ENCODE data around the gene ADSS1. TPM values are rescaled to one million over a fixed set of nuclear protein-coding genes. Genes with fewer than 3 reads are reported as not detected.
A peak's percentile ranks its signal among the peaks of the same experiment; 100 is the strongest.
"Not testable (repeated sequence)": the region's sequence is repeated elsewhere in the genome, so short reads cannot be mapped to it uniquely, and the experiment has no call there.

Gene ADSS1
- total and polyA plus RNA-seq, 3 experiments from 2014 or later: 1.4 to 1.6 (median 1.5) TPM

- H3K27me3 Mint-ChIP-seq: no peaks in the 10 kb centered on the region
- H3K27ac ChIP-seq (ENCODE audit: low read depth, low read length): no peak overlapping the region
- H3K4me3 Mint-ChIP-seq: peak overlapping the region in 2 of 7 donors; percentile 6 to 15
- no peak for DNase-seq
- no peak overlapping the region for H3K4me3 ChIP-seq (ENCODE audit: low read length)
- H3K4me1 ChIP-seq (ENCODE audit: insufficient read depth, low read length): no peaks in the 10 kb centered on the region
- H3K9me3 ChIP-seq (ENCODE audit: low read length): no peaks in the 10 kb centered on the region
- H3K9me3 Mint-ChIP-seq: no peaks in the 10 kb centered on the region
- peaks cover 3 to 19% (median 9%) of the 10 kb centered on the region in 3 donors for H3K4me1 Mint-ChIP-seq
- CTCF ChIA-PET: interaction anchor here (1.4 kb wide), 1 partner anchor 21 kb away, joined by 3 read pairs; no protein-coding TSS in a partner anchor
- no peaks in the 10 kb centered on the region for H3K27me3 ChIP-seq (ENCODE audit: insufficient read depth, low read length, poor library complexity, severe bottlenecking)
- no peaks in the 10 kb centered on the region for H3K36me3 ChIP-seq (ENCODE audit: insufficient read depth, low read length)
- H3K27ac Mint-ChIP-seq: peak overlapping the region in 1 of 8 donors; percentile 65
- no peaks in the 10 kb centered on the region for H3K36me3 Mint-ChIP-seq
- POLR2A ChIA-PET: no interaction called here
Observed at GRCh38 chr14:104746071-104746545, 22.1 kb downstream of the ADSS1 start.

- Mint-ChIP-seq H3K36me3 (no peaks in the 10 kb centered on the region), H3K27me3 (no peaks in the 10 kb centered on the region), H3K9me3 (no peaks in the 10 kb centered on the region), H3K4me3 (no peak overlapping the region), H3K4me1 (peaks cover 3 to 19% (median 9%) of the 10 kb centered on the region in 3 donors), H3K27ac (no peak overlapping the region)
- no peaks in the 10 kb centered on the region for H3K9me3 ChIP-seq (ENCODE audit: low read length)
- no peaks in the 10 kb centered on the region for H3K27me3 ChIP-seq (ENCODE audit: insufficient read depth, low read length, poor library complexity, severe bottlenecking)
- no peaks in the 10 kb centered on the region for H3K36me3 ChIP-seq (ENCODE audit: insufficient read depth, low read length)
- no peak for DNase-seq
- ChIA-PET CTCF (no interaction called here), POLR2A (no interaction called here)
- no peak overlapping the region for H3K27ac ChIP-seq (ENCODE audit: low read depth, low read length)
- no peak overlapping the region for H3K4me3 ChIP-seq (ENCODE audit: low read length)
- H3K4me1 ChIP-seq (ENCODE audit: insufficient read depth, low read length): peaks cover 2% of the 10 kb centered on the region
Observed at GRCh38 chr14:104746934-104747481, 23.0 kb downstream of the ADSS1 start.

- Histone ChIP-seq H3K27me3 (ENCODE audit: insufficient read depth, low read length, poor library complexity, severe bottlenecking) (no peaks in the 10 kb centered on the region), H3K9me3 (ENCODE audit: low read length) (no peaks in the 10 kb centered on the region), H3K36me3 (ENCODE audit: insufficient read depth, low read length) (no peaks in the 10 kb centered on the region), H3K4me1 (ENCODE audit: insufficient read depth, low read length) (peaks cover 4% of the 10 kb centered on the region), H3K4me3 (ENCODE audit: low read length) (no peak overlapping the region), H3K27ac (ENCODE audit: low read depth, low read length) (no peak overlapping the region)
- no peak for DNase-seq
- H3K27me3 Mint-ChIP-seq: no peaks in the 10 kb centered on the region
- no peak overlapping the region for H3K27ac Mint-ChIP-seq
- H3K36me3 Mint-ChIP-seq: peaks cover 0 to 3% (median 0%) of the 10 kb centered on the region in 3 donors
- ChIA-PET POLR2A (no interaction called here), CTCF (no interaction called here)
- H3K4me1 Mint-ChIP-seq: peaks cover 3 to 25% (median 9%) of the 10 kb centered on the region in 3 donors
- H3K4me3 Mint-ChIP-seq: peak overlapping the region in 1 of 7 donors; percentile 56
- H3K9me3 Mint-ChIP-seq: no peaks in the 10 kb centered on the region
Observed at GRCh38 chr14:104747876-104748275, 23.8 kb downstream of the ADSS1 start.

GRCh38 chr14:104749111-104749649 is 25.2 kb downstream of the ADSS1 start:
- Mint-ChIP-seq H3K36me3 (peaks cover 0 to 9% (median 0%) of the 10 kb centered on the region in 3 donors), H3K4me1 (peaks cover 10 to 37% (median 16%) of the 10 kb centered on the region in 3 donors), H3K27ac (no peak overlapping the region), H3K27me3 (no peaks in the 10 kb centered on the region), H3K9me3 (no peaks in the 10 kb centered on the region), H3K4me3 (no peak overlapping the region)
- Histone ChIP-seq H3K27ac (ENCODE audit: low read depth, low read length) (no peak overlapping the region), H3K27me3 (ENCODE audit: insufficient read depth, low read length, poor library complexity, severe bottlenecking) (no peaks in the 10 kb centered on the region), H3K36me3 (ENCODE audit: insufficient read depth, low read length) (no peaks in the 10 kb centered on the region), H3K9me3 (ENCODE audit: low read length) (no peaks in the 10 kb centered on the region), H3K4me1 (ENCODE audit: insufficient read depth, low read length) (peaks cover 10% of the 10 kb centered on the region), H3K4me3 (ENCODE audit: low read length) (no peak overlapping the region)
- DNase-seq: no peak
- POLR2A ChIA-PET: no interaction called here
- CTCF ChIA-PET: no interaction called here

GRCh38 chr14:104750056-104750752 is 26.2 kb downstream of the ADSS1 start:
- H3K9me3 Mint-ChIP-seq: no peaks in the 10 kb centered on the region
- no peaks in the 10 kb centered on the region for H3K27me3 ChIP-seq (ENCODE audit: insufficient read depth, low read length, poor library complexity, severe bottlenecking)

GRCh38 chr14:104750753-104751057 is 26.7 kb downstream of the ADSS1 start:
- H3K4me1 ChIP-seq (ENCODE audit: insufficient read depth, low read length): peaks cover 20% of the 10 kb centered on the region
- Mint-ChIP-seq H3K27ac (peak overlapping the region in 1 of 8 donors; percentile 19), H3K4me1 (peaks cover 22 to 47% (median 27%) of the 10 kb centered on the region in 3 donors), H3K4me3 (peak overlapping the region in 4 of 7 donors; percentile 45 to 68 (median 50)), H3K36me3 (peaks cover 0 to 19% (median 0%) of the 10 kb centered on the region in 3 donors)
- H3K9me3 ChIP-seq (ENCODE audit: low read length); H3K4me3 ChIP-seq (ENCODE audit: low read length); H3K27ac ChIP-seq (ENCODE audit: low read depth, low read length); H3K27me3 ChIP-seq (ENCODE audit: insufficient read depth, low read length, poor library complexity, severe bottlenecking); H3K27me3 Mint-ChIP-seq; POLR2A ChIA-PET; DNase-seq; H3K36me3 ChIP-seq (ENCODE audit: insufficient read depth, low read length); H3K9me3 Mint-ChIP-seq: not testable (repeated sequence)
- CTCF ChIA-PET: interaction anchor here (1.3 kb wide), 1 partner anchor 18 kb away, joined by 4 read pairs; no protein-coding TSS in a partner anchor

More at GRCh38 chr14:104750056-104750752, 26.2 kb downstream of the ADSS1 start:
- ChIA-PET POLR2A (no interaction called here), CTCF (interaction anchor here (1.3 kb wide), 1 partner anchor 18 kb away, joined by 4 read pairs; no protein-coding TSS in a partner anchor)
- Mint-ChIP-seq H3K27ac (peak overlapping the region in 5 of 8 donors; percentile 12 to 70 (median 43)), H3K36me3 (peaks cover 0 to 15% (median 0%) of the 10 kb centered on the region in 3 donors), H3K4me1 (peaks cover 18 to 47% (median 26%) of the 10 kb centered on the region in 3 donors), H3K4me3 (peak overlapping the region in 5 of 7 donors; percentile 23 to 65 (median 38)), H3K27me3 (no peaks in the 10 kb centered on the region)
- Histone ChIP-seq H3K36me3 (ENCODE audit: insufficient read depth, low read length) (no peaks in the 10 kb centered on the region), H3K4me3 (ENCODE audit: low read length) (no peak overlapping the region), H3K9me3 (ENCODE audit: low read length) (no peaks in the 10 kb centered on the region), H3K4me1 (ENCODE audit: insufficient read depth, low read length) (peaks cover 20% of the 10 kb centered on the region), H3K27ac (ENCODE audit: low read depth, low read length) (no peak overlapping the region)
- DNase-seq: no peak

- ChIA-PET POLR2A (interaction anchor here (0.9 to 1.9 kb wide), 8 partner anchors 17 to 496 kb away, joined by 3 to 12 read pairs (median 4); partner anchors contain the start of genes BTBD6 and ZBTB42), CTCF (interaction anchor here (0.7 to 3.4 kb wide), 8 partner anchors 9 to 780 kb away, joined by 3 to 16 read pairs (median 4); no protein-coding TSS in a partner anchor)
- Histone ChIP-seq H3K27ac (ENCODE audit: low read depth, low read length) (peak overlapping the region; percentile 73), H3K27me3 (ENCODE audit: insufficient read depth, low read length, poor library complexity, severe bottlenecking) (no peaks in the 10 kb centered on the region), H3K36me3 (ENCODE audit: insufficient read depth, low read length) (peaks cover 4% of the 10 kb centered on the region), H3K4me3 (ENCODE audit: low read length) (peak overlapping the region; percentile 87), H3K4me1 (ENCODE audit: insufficient read depth, low read length) (peaks cover 20% of the 10 kb centered on the region), H3K9me3 (ENCODE audit: low read length) (no peaks in the 10 kb centered on the region)
- Mint-ChIP-seq H3K27me3 (no peaks in the 10 kb centered on the region), H3K4me3 (peak overlapping the region; percentile 88 to 93 (median 92)), H3K36me3 (peaks cover 0 to 29% (median 3%) of the 10 kb centered on the region in 3 donors), H3K27ac (peak overlapping the region in 7 of 8 donors; percentile 54 to 92 (median 88)), H3K4me1 (peaks cover 22 to 47% (median 27%) of the 10 kb centered on the region in 3 donors), H3K9me3 (no peaks in the 10 kb centered on the region)
- DNase-seq: peak in 2 of 5 donors; percentile 13 to 67
Observed at GRCh38 chr14:104751539-104752422, 27.8 kb downstream of the ADSS1 start.
